Neural cell (in vitro differentiated cells): Measurements from ENCODE around the gene OSBPL2.

Experiments used
- CTCF ChIP-seq: fragments of 450-650 bp; IDR thresholded peaks from 2 replicates; pipeline ENCODE4 v1.5.1; 2014; ENCODE audit warnings: antibody characterized with exemption, mild to moderate bottlenecking, moderate library complexity; ENCODE audit not compliant: poor library complexity, severe bottlenecking
- EP300 ChIP-seq: fragments of 450-650 bp; conservative IDR thresholded peaks from 2 replicates; pipeline ENCODE4 v1.6.1; 2014; ENCODE audit warnings: antibody characterized with exemption, mild to moderate bottlenecking, moderate library complexity; ENCODE audit not compliant: poor library complexity, severe bottlenecking
- EZH2 ChIP-seq: fragments of 200-600, 300-800 bp; shearing (Covaris generic), sonication (generic); IDR thresholded peaks from 2 replicates; pipeline ENCODE4 v1.6.1; 2014; ENCODE audit warnings: antibody characterized with exemption, low read length, borderline replicate concordance, mild to moderate bottlenecking; ENCODE audit not compliant: insufficient read depth, poor library complexity, severe bottlenecking
- POLR2AphosphoS5 ChIP-seq: IDR thresholded peaks from 2 replicates; pipeline ENCODE4 v1.6.1; 2012
- REST ChIP-seq: IDR thresholded peaks from 2 replicates; pipeline ENCODE4 v1.6.1; 2012; ENCODE audit warnings: borderline replicate concordance
- SMC3 ChIP-seq: fragments of 450-650 bp; conservative IDR thresholded peaks from 2 replicates; pipeline ENCODE4 v1.6.1; 2014; ENCODE audit warnings: antibody characterized with exemption, mild to moderate bottlenecking, moderate library complexity; ENCODE audit not compliant: poor library complexity
- TAF1 ChIP-seq: IDR thresholded peaks from 2 replicates; pipeline ENCODE4 v1.6.1; 2012; ENCODE audit warnings: low read depth

- TF ChIP-seq REST: no peak
- no peak for TF ChIP-seq CTCF
- no peak for TF ChIP-seq EP300
- TF ChIP-seq TAF1: no peak
- TF ChIP-seq EZH2: no peak
- no peak for TF ChIP-seq SMC3
- no peak for TF ChIP-seq POLR2AphosphoS5
These were observed 85.9 kb downstream of the OSBPL2 start for GRCh38 chr20:62323980-62324906.
